Keratinocyte (primary cell): ENCODE results near the gene JAKMIP1. TPM values are rescaled to one million over a fixed set of nuclear protein-coding genes. Genes with fewer than 3 reads are reported as not detected.

Experiments
- DNase-seq: peaks from one replicate; pipeline ENCODE4 v3.0.0-alpha.2; 2011; ENCODE audit warnings: low read depth, missing footprints, low spot score
- FAIRE-seq: peaks from 2 replicates; lab custom pipeline; 2011; peaks lifted over from hg19 to GRCh38; lab: Jason Lieb, UNC
- H2AFZ ChIP-seq: 2 replicates; pipeline ENCODE4 v1.6.0; 2012; ENCODE audit warnings: low read length, control low read depth, inconsistent platforms; ENCODE audit not compliant: control insufficient read depth
- H3K27ac ChIP-seq: 2 replicates; pipeline ENCODE4 v1.5.1; 2011; ENCODE audit warnings: low read length; ENCODE audit not compliant: control insufficient read depth, insufficient read depth
- H3K27me3 ChIP-seq: 3 replicates; pipeline ENCODE4 v1.6.0; 2011; ENCODE audit warnings: low read length; ENCODE audit not compliant: control insufficient read depth, insufficient read depth; ENCODE audit errors: extremely low read depth
- H3K36me3 ChIP-seq, 2 experiments: 2 replicates in 1 of 2; 3 replicates in 1 of 2; pipeline ENCODE4 v1.5.1; 2011; ENCODE audit warnings: low read length in 2 of 2, mild to moderate bottlenecking in 1 of 2; ENCODE audit not compliant: control insufficient read depth in 2 of 2, insufficient read depth in 2 of 2; ENCODE audit errors: extremely low read depth in 1 of 2
- H3K4me1 ChIP-seq: 3 replicates; pipeline ENCODE4 v1.5.1; 2011; ENCODE audit warnings: low read length; ENCODE audit not compliant: control insufficient read depth, insufficient read depth; ENCODE audit errors: extremely low read depth
- H3K4me2 ChIP-seq: 3 replicates; pipeline ENCODE4 v1.6.0; 2011; ENCODE audit warnings: low read depth, low read length; ENCODE audit not compliant: control insufficient read depth, insufficient read depth; ENCODE audit errors: extremely low read depth
- H3K4me3 ChIP-seq, 3 experiments: fragments of 200-600 bp in 1 of 3; sonication (generic) in 1 of 3; 2 replicates in 2 of 3; 3 replicates in 1 of 3; pipeline ENCODE4 v1.5.1; 2011 to 2016; ENCODE audit warnings: low read length in 3 of 3, mild to moderate bottlenecking in 3 of 3, control low read depth in 2 of 3, inconsistent platforms in 1 of 3, low read depth in 1 of 3, mixed read lengths in 1 of 3, mixed run types in 1 of 3, moderate library complexity in 1 of 3; ENCODE audit not compliant: control insufficient read depth in 2 of 3, insufficient read depth in 2 of 3; ENCODE audit errors: extremely low read depth in 1 of 3
- H3K79me2 ChIP-seq: 2 replicates; pipeline ENCODE4 v1.6.0; 2012; ENCODE audit warnings: low read length; ENCODE audit not compliant: control insufficient read depth, insufficient read depth
- H3K9ac ChIP-seq: 3 replicates; pipeline ENCODE4 v1.6.0; 2011; ENCODE audit warnings: low read length; ENCODE audit not compliant: control insufficient read depth, insufficient read depth; ENCODE audit errors: extremely low read depth
- H3K9me1 ChIP-seq: 3 replicates; pipeline ENCODE4 v1.6.0; 2011; ENCODE audit warnings: low read length; ENCODE audit not compliant: control insufficient read depth, insufficient read depth; ENCODE audit errors: extremely low read depth
- H3K9me3 ChIP-seq: 2 replicates; pipeline ENCODE4 v1.5.1; 2012; ENCODE audit warnings: low read depth, low read length; ENCODE audit not compliant: control insufficient read depth
- H4K20me1 ChIP-seq: 3 replicates; pipeline ENCODE4 v1.6.0; 2011; ENCODE audit warnings: low read length; ENCODE audit not compliant: control insufficient read depth, insufficient read depth; ENCODE audit errors: extremely low read depth
- CTCF ChIP-seq, 3 experiments: IDR thresholded peaks in 1 of 3; conservative IDR thresholded peaks in 1 of 3; optimal IDR thresholded peaks in 1 of 3; 2 replicates in 2 of 3; 3 replicates in 1 of 3; pipeline versions ENCODE3 to v1.5.1; 2011; ENCODE audit warnings: low read length in 3 of 3, mild to moderate bottlenecking in 3 of 3, moderate library complexity in 2 of 3, control low read depth in 1 of 3, inconsistent platforms in 1 of 3; ENCODE audit not compliant: insufficient read depth in 2 of 3; ENCODE audit errors: extremely low read depth in 1 of 3
- EZH2 ChIP-seq: IDR thresholded peaks from one replicate; pipeline ENCODE4 v1.6.1; 2012; ENCODE audit warnings: inconsistent platforms, mild to moderate bottlenecking, low read length, moderate library complexity
- dilution Hi-C: fragments of 300-500 bp; cut with MboI; formaldehyde crosslinking; loops from one replicate; pipeline ENCODE4 v1.7.0; 2020; ENCODE audit warnings: low sequenced_read_pairs; ENCODE audit not compliant: extremely low pct_ligation_motif_present
- polyA plus RNA-seq, 5 experiments: library from polyadenylated mRNA; depleted of rRNA in 3 of 5; stranded (reverse) in 3 of 5; stranded (forward) in 1 of 5; unstranded in 1 of 5; fragments of >200 nt; gene quantifications; 1 replicate in 1 of 5; 2 replicates in 3 of 5; 3 replicates in 1 of 5; pipeline versions ENCODE4 v1.2.1 to v1.2.3, GENCODE V29; 2011 to 2012; ENCODE audit warnings: missing spikeins in 2 of 5, low read depth in 1 of 5, low replicate concordance in 1 of 5

JAKMIP1 gene
- polyA plus RNA-seq, 1 donor (not counting 4 experiments of a cell fraction or from before 2014, with no cell fraction given): not detected

- no peak for TF ChIP-seq EZH2
- TF ChIP-seq CTCF (optimal IDR thresholded peaks at IDR 0.05 in 1 of 3, IDR thresholded peaks at IDR 0.05 in 1 of 3, conservative IDR thresholded peaks at IDR 0.05 in 1 of 3; ENCODE audit: extremely low read depth in 1 of 3, insufficient read depth in 2 of 3, low read length in 3 of 3): no peak
- DNase-seq (no peak), FAIRE-seq (no peak)
- Histone ChIP-seq H3K27me3 (peaks cover 14% of the 10 kb centered on the region), H3K9ac (no peak overlapping the region), H3K79me2 (no peaks in the 10 kb centered on the region), H3K4me1 (no peaks in the 10 kb centered on the region), H2AFZ (no peak overlapping the region), H3K4me3 (no peak overlapping the region), H3K4me2 (no peak overlapping the region), H3K9me3 (no peaks in the 10 kb centered on the region), H4K20me1 (no peaks in the 10 kb centered on the region), H3K36me3 (no peaks in the 10 kb centered on the region), H3K9me1 (no peaks in the 10 kb centered on the region), H3K27ac (no peak overlapping the region)
- dilution Hi-C loops: no loop called here
Observed at GRCh38 chr4:6226506-6226905, 26.2 kb upstream of the JAKMIP1 start.

GRCh38 chr4:6225469-6225868 lies 25.1 kb upstream of the JAKMIP1 start:
- no peaks in the 10 kb centered on the region for H3K4me1 ChIP-seq
- H2AFZ ChIP-seq: no peak overlapping the region
- dilution Hi-C loops: no loop called here
- H3K27ac ChIP-seq: no peak overlapping the region
- no peak for TF ChIP-seq EZH2
- no peak for TF ChIP-seq CTCF (optimal IDR thresholded peaks at IDR 0.05 in 1 of 3, IDR thresholded peaks at IDR 0.05 in 1 of 3, conservative IDR thresholded peaks at IDR 0.05 in 1 of 3; ENCODE audit: extremely low read depth in 1 of 3, insufficient read depth in 2 of 3, low read length in 3 of 3)
- H3K4me2 ChIP-seq: no peak overlapping the region
- H3K79me2 ChIP-seq: no peaks in the 10 kb centered on the region
- DNase-seq (no peak), FAIRE-seq (no peak)
- no peak overlapping the region for H3K9ac ChIP-seq
- H3K27me3 ChIP-seq: peaks cover 20% of the 10 kb centered on the region
- no peaks in the 10 kb centered on the region for H3K36me3 ChIP-seq
- no peak overlapping the region for H3K4me3 ChIP-seq
- H3K9me3 ChIP-seq: no peaks in the 10 kb centered on the region
- H3K9me1 ChIP-seq: no peaks in the 10 kb centered on the region
- no peaks in the 10 kb centered on the region for H4K20me1 ChIP-seq
